HG02852 (cell line): ENCODE results near the gene METRNL.
"Not testable (repeated sequence)": the region's sequence is repeated elsewhere in the genome, so short reads cannot be mapped to it uniquely, and the experiment has no call there.

Experiments used
- ATAC-seq: cut with Tn5 transposase; IDR thresholded peaks from one replicate; pipeline ENCODE4 v1.9.1; 2021; ENCODE audit warnings: mild to moderate bottlenecking, moderate library complexity; ENCODE audit not compliant: unreplicated experiment

METRNL gene

DNA sequence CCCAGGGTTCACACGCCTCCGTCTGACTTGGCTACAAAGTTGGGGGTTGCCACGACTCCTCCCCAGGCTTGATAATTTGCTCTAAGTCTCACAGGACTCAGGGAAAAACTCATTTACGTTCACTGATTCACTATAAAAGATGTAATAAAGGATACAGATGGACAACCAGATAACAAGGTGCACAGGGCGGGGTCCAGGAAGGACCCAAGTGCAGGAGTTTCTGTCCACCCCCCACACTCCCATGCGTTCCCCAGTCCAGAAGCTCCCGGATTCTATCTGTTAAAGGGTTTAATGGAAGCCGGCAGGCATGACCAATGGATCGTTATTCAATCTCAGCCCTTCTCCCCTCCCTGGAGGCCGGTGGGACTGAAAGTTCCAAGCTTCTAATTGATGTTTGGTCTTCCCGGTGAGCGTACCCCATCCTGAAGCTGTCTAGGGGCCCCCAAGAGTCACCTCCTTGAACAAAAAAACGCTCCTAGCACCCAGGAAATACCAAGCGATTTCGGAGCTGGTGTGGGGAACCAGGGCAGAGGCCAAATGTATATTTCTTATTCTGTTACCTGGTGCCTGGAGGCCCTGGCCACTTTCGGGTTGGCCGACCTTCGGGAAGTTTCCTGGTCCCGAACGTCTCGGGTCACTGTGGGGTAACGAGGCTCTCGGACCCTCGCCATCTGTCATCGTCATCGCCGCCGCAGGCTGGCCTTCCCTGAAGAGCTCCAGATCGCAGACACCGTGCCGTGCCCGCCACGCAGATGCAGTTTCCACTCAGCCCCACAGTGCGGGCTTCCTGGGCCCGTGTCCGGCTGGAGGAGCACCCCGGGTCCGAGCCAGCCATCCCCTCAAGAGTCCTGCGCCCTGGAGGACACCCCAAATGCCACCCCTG lies 13.5 kb upstream of the METRNL start:
- no peak for ATAC-seq

DNA sequence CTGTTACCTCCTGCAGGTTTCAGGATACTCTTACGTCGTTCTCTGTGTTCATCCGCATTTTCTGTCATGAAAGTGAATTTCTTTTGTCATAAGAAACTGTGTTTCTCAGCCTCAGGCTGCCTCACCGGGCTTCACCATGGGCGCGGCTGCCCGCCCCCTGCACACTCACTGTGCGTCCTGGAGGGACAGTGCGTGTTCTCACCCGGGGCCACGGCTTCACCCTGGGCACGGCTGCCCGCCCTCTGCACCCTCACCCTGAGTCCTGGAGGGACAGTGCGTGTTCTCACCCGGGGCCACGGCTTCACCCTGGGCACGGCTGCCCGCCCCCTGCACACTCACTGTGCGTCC lies 12.9 kb upstream of the METRNL start:
- ATAC-seq = not testable (repeated sequence)

- ATAC-seq = no peak
These were observed 12.2 kb upstream of the METRNL start for GRCh38 chr17:83067071-83067717.

GRCh38 chr17:83067718-83068261 lies 11.6 kb upstream of the METRNL start:
- no peak for ATAC-seq

GRCh38 chr17:83068641-83069570 lies 10.5 kb upstream of the METRNL start:
- ATAC-seq = no peak

DNA sequence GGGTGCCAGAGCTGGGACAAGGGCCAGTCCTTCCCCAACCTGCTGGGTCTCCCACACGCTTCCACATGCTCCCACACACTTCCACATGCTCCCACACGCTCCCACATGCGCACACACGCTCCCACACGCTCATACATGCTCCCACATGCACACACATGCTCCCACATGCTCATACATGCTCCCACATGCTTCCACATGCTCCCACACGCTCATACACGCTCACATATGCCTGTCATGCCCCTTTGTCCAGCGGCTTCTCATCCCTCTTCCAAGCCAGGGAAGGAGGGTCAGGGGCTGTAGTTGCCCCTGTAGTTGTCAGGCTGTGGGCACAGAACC lies 9.9 kb upstream of the METRNL start:
- ATAC-seq = no peak

DNA sequence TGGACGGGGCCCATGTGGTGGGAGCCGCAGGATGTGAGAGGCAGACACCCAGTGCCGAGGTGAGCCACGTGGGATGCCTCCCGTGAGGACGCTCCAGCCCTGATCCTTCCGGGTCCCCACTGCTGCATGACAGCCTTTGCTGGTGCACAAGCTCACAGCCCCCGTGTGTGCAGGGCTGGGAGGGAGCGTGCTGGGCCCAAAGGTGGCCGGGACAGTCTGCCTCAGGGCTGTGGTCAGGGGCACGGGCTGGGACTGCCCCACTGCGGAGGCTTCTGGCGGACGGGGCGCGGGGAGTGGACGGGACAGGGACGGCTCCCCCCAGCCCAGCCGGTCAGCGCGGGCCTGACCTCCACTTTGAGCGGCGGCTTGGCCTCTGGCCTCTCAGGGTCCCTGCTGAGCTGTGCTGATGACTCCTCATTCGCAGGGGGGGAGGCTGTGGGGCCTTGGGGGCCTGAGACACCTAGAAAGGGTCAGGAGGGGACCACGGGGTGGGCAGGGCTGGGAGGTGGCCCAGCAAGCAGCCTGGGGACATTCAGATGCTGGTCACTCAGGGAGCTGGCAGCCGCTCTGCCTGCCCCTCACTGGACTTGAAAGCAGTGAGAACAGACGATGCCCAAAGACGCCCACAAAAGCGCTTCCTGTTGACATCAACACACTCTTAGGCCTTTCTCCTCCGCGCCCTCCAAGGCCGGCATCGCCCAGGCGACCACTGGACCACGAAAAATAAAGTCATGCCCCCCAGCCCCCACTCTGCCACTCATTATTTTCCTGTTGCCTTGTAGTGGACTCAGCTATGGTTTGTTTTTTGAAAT lies 9.3 kb upstream of the METRNL start:
- ATAC-seq = no peak

GRCh38 chr17:83070800-83071341 lies 8.5 kb upstream of the METRNL start:
- no peak for ATAC-seq

GRCh38 chr17:83071365-83071764 lies 8.0 kb upstream of the METRNL start:
- no peak for ATAC-seq

GRCh38 chr17:83071966-83072562 lies 7.3 kb upstream of the METRNL start:
- ATAC-seq = no peak

- no peak for ATAC-seq
These were observed 6.6 kb upstream of the METRNL start for GRCh38 chr17:83072600-83073358.

DNA sequence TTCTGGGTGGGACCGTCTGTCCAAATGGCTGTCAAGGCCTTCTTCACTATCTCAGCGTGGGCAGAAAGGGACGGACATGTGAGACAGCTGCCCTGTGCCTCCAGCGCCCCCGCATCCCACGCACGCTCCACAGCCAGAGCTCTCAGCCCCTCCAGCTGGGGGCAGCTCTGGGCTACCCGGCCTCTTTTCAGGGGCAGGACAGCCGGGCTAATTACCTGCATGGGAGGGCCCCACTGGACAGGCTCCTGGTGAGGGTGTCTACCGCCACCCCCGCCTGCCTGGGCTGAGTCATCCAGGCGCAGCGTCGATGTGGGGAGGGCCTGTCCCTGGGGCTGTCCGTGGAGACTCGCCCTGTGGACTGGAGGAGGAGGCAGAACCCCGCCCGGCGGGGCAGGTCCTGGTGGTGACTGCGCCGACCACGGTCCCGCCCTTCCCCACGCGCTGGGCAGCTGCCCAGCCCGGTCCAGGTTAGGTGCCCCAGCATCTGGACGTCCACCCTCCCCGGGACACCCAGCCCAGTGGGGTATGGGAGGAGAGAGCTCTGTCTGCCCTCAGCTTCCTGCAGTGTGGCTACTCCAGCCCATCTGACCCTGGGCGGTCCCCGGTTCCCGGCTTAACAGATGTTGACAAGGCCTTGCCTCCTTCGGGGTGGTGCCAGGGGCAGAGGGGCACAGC lies 5.9 kb upstream of the METRNL start:
- no peak for ATAC-seq

- no peak for ATAC-seq
These were observed 4.8 kb upstream of the METRNL start for GRCh38 chr17:83074486-83075223.

- no peak for ATAC-seq
These were observed 4.0 kb upstream of the METRNL start for GRCh38 chr17:83075270-83075880.

- ATAC-seq = no peak
These were observed 2.5 kb upstream of the METRNL start for GRCh38 chr17:83076938-83077337.

GRCh38 chr17:83077411-83077810 lies 2.0 kb upstream of the METRNL start:
- ATAC-seq = no peak

DNA sequence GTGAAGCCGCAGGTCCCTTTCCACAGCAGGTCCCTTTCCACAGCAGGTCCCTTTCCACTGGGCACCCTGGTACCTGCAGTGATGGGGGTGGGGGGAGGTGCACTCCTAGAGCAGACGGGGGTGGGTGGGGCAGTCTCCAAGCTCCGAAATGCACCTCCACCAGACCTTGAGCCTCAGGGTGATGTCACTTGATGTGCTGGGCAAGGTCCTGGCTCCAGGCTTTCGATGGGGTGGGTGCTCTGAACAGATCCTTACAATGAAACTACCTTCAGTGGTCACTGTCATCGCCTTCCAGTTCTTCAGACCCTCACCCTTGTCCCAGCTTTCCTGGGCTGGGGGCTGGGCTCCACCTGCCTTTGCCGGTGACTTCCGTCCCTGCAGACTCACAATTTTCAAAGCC lies 1.5 kb upstream of the METRNL start:
- ATAC-seq = no peak
